HFF-Myc (cell line): ENCODE data around the gene HTR6.

Experiments used
- DNase-seq: peaks from one replicate; pipeline ENCODE4 v3.0.0-alpha.2; 2011; ENCODE audit warnings: low read depth; ENCODE audit errors: extremely low read depth
- H3K4me3 ChIP-seq: replicated peaks from 2 replicates; pipeline ENCODE4 v1.5.1; 2011; ENCODE audit warnings: low read depth, mild to moderate bottlenecking, control low read depth, low read length
- CTCF ChIP-seq: IDR thresholded peaks from 2 replicates; pipeline ENCODE4 v1.5.1; 2012; ENCODE audit warnings: mild to moderate bottlenecking, low read depth, low read length, control low read depth; ENCODE audit errors: missing control alignments

Gene HTR6

GRCh38 chr1:19665496-19666465, 1.1 kb downstream of the HTR6 start:
- no peak for TF ChIP-seq CTCF
- no peak for DNase-seq
- no peak overlapping the region for H3K4me3 ChIP-seq

GRCh38 chr1:19668888-19669287, 4.2 kb downstream of the HTR6 start:
- DNase-seq, result no peak
- TF ChIP-seq CTCF, result no peak

DNA sequence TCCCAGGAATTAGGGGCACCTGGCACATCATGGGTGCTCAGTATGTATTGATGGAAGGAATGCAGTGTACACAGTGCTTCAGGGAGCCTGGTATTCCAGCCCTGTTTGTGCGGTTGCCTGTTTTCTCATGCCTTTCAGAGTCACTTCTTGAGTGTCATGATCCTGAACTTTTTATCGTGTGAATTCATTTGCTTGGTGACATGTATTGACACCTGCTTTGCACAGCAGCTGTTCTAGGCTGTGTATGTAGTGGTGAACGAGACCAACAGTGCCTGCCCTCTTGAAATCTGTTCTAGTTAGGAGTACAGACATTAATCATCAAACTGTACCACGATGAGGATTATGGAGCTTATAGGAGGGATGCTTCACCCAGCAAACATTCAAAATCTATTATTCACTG, 6.1 kb downstream of the HTR6 start:
- no peak for DNase-seq
- H3K4me3 ChIP-seq, result no peak overlapping the region
- TF ChIP-seq CTCF, result no peak

More at GRCh38 chr1:19668888-19669287, 4.2 kb downstream of the HTR6 start:
- H3K4me3 ChIP-seq, result no peak overlapping the region

DNA sequence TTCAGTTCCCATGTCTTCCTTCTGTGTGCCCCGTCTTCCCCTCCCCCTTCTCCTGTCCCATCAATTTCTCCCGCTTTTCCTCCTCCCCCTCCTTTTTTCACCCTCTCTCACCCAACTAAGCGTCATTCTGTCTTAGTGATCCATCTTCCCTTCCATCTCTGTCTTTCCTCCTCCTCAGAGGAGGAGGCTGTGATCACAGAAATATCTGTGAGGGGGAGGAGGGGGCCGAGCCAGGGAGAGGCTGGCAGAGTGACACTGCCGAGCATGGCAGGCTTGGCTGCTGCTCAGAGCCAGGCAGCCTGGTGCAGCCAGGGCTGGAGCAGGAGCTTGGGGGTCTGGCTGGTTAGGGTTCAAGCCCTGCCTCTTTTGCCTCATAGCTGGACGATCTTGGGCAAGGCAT, 7.6 kb downstream of the HTR6 start:
- TF ChIP-seq CTCF, result no peak
- no peak overlapping the region for H3K4me3 ChIP-seq
- DNase-seq, result no peak

DNA sequence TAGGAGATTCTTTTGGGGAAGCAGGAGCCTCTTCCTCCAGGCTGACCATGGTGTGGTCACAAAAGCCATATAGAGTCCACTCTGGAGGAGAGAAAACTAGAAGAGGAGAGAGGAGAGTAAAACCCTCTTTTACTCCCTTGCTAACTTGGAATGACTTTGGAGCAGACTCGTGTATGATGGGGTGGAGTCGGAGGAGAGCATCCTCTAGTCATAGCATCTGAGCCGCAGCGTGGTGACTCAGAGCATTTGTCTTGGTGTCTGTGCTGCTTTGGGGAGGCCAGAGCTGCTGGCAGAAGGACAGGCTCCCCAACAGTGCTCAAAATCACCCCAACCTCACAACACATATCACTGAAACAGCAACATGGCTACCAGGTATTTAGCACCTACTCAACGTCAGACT, 11.1 kb downstream of the HTR6 start:
- no peak for TF ChIP-seq CTCF
- DNase-seq, result no peak
- H3K4me3 ChIP-seq, result no peak overlapping the region

DNA sequence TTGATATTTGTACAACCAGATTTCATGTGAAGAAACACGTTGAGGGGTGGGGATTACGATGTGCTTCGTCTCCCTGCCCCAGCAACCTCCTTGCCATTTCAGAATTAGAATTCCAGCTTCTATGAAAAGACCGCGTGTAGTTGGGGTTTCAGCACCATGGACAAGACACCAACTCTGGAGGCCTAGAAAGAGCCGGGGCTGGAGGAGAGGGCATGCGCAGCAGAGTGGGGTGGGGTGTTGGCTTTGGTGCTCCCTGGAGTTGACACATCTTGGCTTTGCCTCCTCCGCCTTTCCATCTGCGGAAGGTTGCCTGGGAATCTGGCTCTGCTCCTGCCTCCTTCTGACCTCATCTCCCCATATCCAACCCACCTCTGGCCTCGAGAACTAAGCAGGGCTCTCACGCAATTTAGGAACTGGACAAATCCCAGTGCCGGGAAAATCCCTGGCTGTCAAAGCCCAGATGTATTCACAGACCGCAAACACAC, 11.8 kb downstream of the HTR6 start:
- TF ChIP-seq CTCF, result no peak
- no peak overlapping the region for H3K4me3 ChIP-seq
- no peak for DNase-seq
